HG03342 (cell line): ENCODE results near the gene TPD52L1.
"Not testable (repeated sequence)": the region's sequence is repeated elsewhere in the genome, so short reads cannot be mapped to it uniquely, and the experiment has no call there.

Source experiments
- ATAC-seq: cut with Tn5 transposase; IDR thresholded peaks from one replicate; pipeline ENCODE4 v1.9.1; 2021; ENCODE audit warnings: mild to moderate bottlenecking, moderate library complexity; ENCODE audit not compliant: unreplicated experiment

TPD52L1 gene

GRCh38 chr6:125268765-125269164, 115.2 kb downstream of the TPD52L1 start:
- no peak for ATAC-seq

GRCh38 chr6:125269328-125269985, 115.9 kb downstream of the TPD52L1 start:
- no peak for ATAC-seq

GRCh38 chr6:125270380-125270779, 116.8 kb downstream of the TPD52L1 start:
- no peak for ATAC-seq

GRCh38 chr6:125271486-125272159, 118.0 kb downstream of the TPD52L1 start:
- no peak for ATAC-seq

- no peak for ATAC-seq
These were observed 119.7 kb downstream of the TPD52L1 start for GRCh38 chr6:125273251-125273650.

GRCh38 chr6:125273965-125274364, 120.4 kb downstream of the TPD52L1 start:
- ATAC-seq, result no peak

- ATAC-seq, result no peak
These were observed 121.4 kb downstream of the TPD52L1 start for GRCh38 chr6:125274935-125275334.

- ATAC-seq, result no peak
These were observed 122.2 kb downstream of the TPD52L1 start for GRCh38 chr6:125275779-125276178.

GRCh38 chr6:125277838-125278237, 124.3 kb downstream of the TPD52L1 start:
- ATAC-seq, result no peak

- ATAC-seq, result no peak
These were observed 126.4 kb downstream of the TPD52L1 start for GRCh38 chr6:125279961-125280360.

- not testable (repeated sequence) for ATAC-seq
These were observed 126.9 kb downstream of the TPD52L1 start for GRCh38 chr6:125280370-125281035.

- not testable (repeated sequence) for ATAC-seq
These were observed 128.9 kb downstream of the TPD52L1 start for GRCh38 chr6:125282470-125282869.

GRCh38 chr6:125285353-125285752, 131.8 kb downstream of the TPD52L1 start:
- no peak for ATAC-seq

GRCh38 chr6:125285936-125286335, 132.4 kb downstream of the TPD52L1 start:
- ATAC-seq, result no peak

GRCh38 chr6:125287718-125288117, 134.1 kb downstream of the TPD52L1 start:
- no peak for ATAC-seq

GRCh38 chr6:125293587-125293986, 140.0 kb downstream of the TPD52L1 start:
- ATAC-seq, result no peak

- ATAC-seq, result no peak
These were observed 140.5 kb downstream of the TPD52L1 start for GRCh38 chr6:125294036-125294435.

GRCh38 chr6:125294925-125295324, 141.4 kb downstream of the TPD52L1 start:
- ATAC-seq, result no peak

GRCh38 chr6:125296471-125296870, 142.9 kb downstream of the TPD52L1 start:
- no peak for ATAC-seq

GRCh38 chr6:125299257-125299656, 145.7 kb downstream of the TPD52L1 start:
- no peak for ATAC-seq

- ATAC-seq, result no peak
These were observed 147.4 kb downstream of the TPD52L1 start for GRCh38 chr6:125300992-125301434.
